MCF 10A (cell line): ENCODE measurements around the gene IL17RC. TPM values are rescaled to one million over a fixed set of nuclear protein-coding genes. Genes with fewer than 3 reads are reported as not detected.

Experiments used
- BruUV-seq: library from RNA; stranded (reverse); fragments of 400-500 nt; replicated peaks from 2 replicates; lab custom pipeline; 2021; lab: Mats Ljungman, UMichigan
- CTCF ChIA-PET: fragments of 300-600 bp; sonication (Branson Sonifier 250); formaldehyde crosslinking; extraction: SDS; loops from one replicate; lab custom pipeline; 2021; ENCODE audit warnings: antibody characterized with exemption, inconsistent platforms; lab: Yijun Ruan, JAX
- POLR2A ChIA-PET: fragments of 300-600, 350-650 bp; sonication (Branson Sonifier 250); formaldehyde crosslinking; extraction: SDS; loops from one replicate; lab custom pipeline; 2020; ENCODE audit warnings: antibody characterized with exemption, inconsistent platforms; lab: Yijun Ruan, JAX
- DNase-seq: peaks from one replicate; pipeline ENCODE4 v3.0.0-alpha.2; 2018; ENCODE audit not compliant: unreplicated experiment
- H3K27ac Mint-ChIP-seq: one replicate; pipeline ENCODE4 v1.8.0; 2022; ENCODE audit warnings: mild to moderate bottlenecking, low read depth, mixed read lengths; ENCODE audit not compliant: unreplicated experiment
- H3K27me3 Mint-ChIP-seq: one replicate; pipeline ENCODE4 v1.8.0; 2022; ENCODE audit warnings: mixed read lengths; ENCODE audit not compliant: insufficient read depth, unreplicated experiment
- H3K36me3 Mint-ChIP-seq: one replicate; pipeline ENCODE4 v1.8.0; 2022; ENCODE audit warnings: mild to moderate bottlenecking, moderate library complexity, mixed read lengths; ENCODE audit not compliant: insufficient read depth, unreplicated experiment
- H3K4me1 Mint-ChIP-seq: one replicate; pipeline ENCODE4 v1.8.0; 2022; ENCODE audit warnings: mixed read lengths; ENCODE audit not compliant: insufficient read depth, unreplicated experiment
- H3K4me3 Mint-ChIP-seq: one replicate; pipeline ENCODE4 v1.8.0; 2022; ENCODE audit warnings: mild to moderate bottlenecking, moderate library complexity, mixed read lengths; ENCODE audit not compliant: unreplicated experiment
- H3K9me3 Mint-ChIP-seq: one replicate; pipeline ENCODE4 v1.8.0; 2022; ENCODE audit warnings: mixed read lengths; ENCODE audit not compliant: unreplicated experiment
- CTCF ChIP-seq: fragments of 200-600 bp; IDR thresholded peaks from one replicate; pipeline ENCODE4 v1.8.0; 2022; ENCODE audit warnings: antibody characterized with exemption, mild to moderate bottlenecking; ENCODE audit not compliant: unreplicated experiment
- intact Hi-C: fragments of 100-400 bp; cut with micrococcal nuclease; formaldehyde crosslinking; loops from 2 replicates; pipeline ENCODE4 v1.14.1; 2022
- total RNA-seq: library from RNA; stranded (reverse); gene quantifications from 2 replicates; pipeline ENCODE4 v1.2.3, GENCODE V29; 2022

Gene IL17RC
- total RNA-seq, 1 experiment from 2014 or later = 25.7 TPM

GRCh38 chr3:9918261-9919038, 1.6 kb downstream of the IL17RC start:
- Mint-ChIP-seq H3K36me3 (peaks cover 10% of the 10 kb centered on the region), H3K27me3 (no peaks in the 10 kb centered on the region), H3K9me3 (no peaks in the 10 kb centered on the region), H3K27ac (no peak overlapping the region), H3K4me3 (no peak overlapping the region), H3K4me1 (peaks cover 11% of the 10 kb centered on the region)
- no TSS peak for BruUV-seq
- intact Hi-C loops = no loop called here
- no peak for TF ChIP-seq CTCF
- ChIA-PET POLR2A (interaction anchor here (1.1 to 8.4 kb wide), 5 partner anchors 11 to 69 kb away, joined by 3 to 98 read pairs (median 31); partner anchors contain the start of gene CRELD1), CTCF (interaction anchor here (0.9 to 1.0 kb wide), 2 partner anchors 16 to 55 kb away, joined by 3 to 4 read pairs; partner anchors contain the start of gene IL17RE)
- DNase-seq = no peak

DNA sequence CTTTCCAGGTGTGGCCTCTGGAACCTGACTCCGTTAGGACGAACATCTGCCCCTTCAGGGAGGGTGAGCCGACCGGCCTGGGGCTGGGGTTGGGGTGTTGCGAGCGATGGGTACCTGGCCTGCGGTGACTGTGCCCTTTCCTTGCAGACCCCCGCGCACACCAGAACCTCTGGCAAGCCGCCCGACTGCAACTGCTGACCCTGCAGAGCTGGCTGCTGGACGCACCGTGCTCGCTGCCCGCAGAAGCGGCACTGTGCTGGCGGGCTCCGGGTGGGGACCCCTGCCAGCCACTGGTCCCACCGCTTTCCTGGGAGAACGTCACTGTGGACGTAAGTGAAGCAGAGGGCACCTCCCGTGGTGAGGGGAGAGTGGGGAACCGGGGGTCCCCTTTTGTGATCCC, 11.3 kb downstream of the IL17RC start:
- Mint-ChIP-seq H3K4me3 (no peak overlapping the region), H3K9me3 (no peaks in the 10 kb centered on the region), H3K27ac (no peak overlapping the region), H3K27me3 (no peaks in the 10 kb centered on the region), H3K36me3 (peaks cover 64% of the 10 kb centered on the region), H3K4me1 (peaks cover 9% of the 10 kb centered on the region)
- CTCF ChIA-PET = interaction anchor here (0.6 kb wide), 1 partner anchor 201 kb away, joined by 3 read pairs; no protein-coding TSS in a partner anchor
- no TSS peak for BruUV-seq
- POLR2A ChIA-PET = no interaction called here
- intact Hi-C loops = no loop called here
- DNase-seq = no peak
- no peak for TF ChIP-seq CTCF

DNA sequence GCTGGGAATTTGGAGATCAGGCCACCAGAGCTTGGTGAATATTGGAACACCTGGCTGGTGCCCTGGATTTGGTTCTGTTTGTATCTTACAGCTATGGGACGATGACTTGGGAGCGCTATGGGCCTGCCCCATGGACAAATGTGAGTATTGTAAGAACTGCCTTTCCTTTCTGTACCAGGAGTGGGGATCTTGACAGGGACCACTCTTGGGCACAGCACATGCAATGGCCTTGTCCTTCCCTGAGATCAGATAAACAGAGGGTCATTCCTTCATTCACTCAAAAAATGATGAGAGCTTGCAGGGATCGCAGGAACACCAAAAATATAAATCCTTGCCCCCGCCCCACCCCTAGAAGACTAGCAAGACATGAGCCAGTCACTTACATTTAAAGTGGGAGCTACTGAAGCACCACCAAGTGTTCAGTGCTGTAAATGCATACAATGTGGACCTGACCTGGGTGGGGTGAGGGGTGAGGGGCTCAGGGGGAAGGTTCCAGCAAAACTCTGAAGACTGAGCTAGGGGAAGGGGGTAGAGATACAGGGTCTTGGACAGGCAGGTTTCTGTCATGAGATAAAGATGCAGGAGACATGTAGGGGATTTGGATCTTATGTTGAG, 14.0 kb downstream of the IL17RC start:
- Mint-ChIP-seq H3K9me3 (no peaks in the 10 kb centered on the region), H3K27me3 (no peaks in the 10 kb centered on the region), H3K4me3 (no peak overlapping the region), H3K27ac (no peak overlapping the region), H3K36me3 (peaks cover 61% of the 10 kb centered on the region), H3K4me1 (peaks cover 22% of the 10 kb centered on the region)
- BruUV-seq = no TSS peak
- CTCF ChIA-PET = interaction anchor here (0.6 to 6.3 kb wide), 13 partner anchors 10 to 270 kb away, joined by 3 to 42 read pairs (median 6); partner anchors contain the start of genes IL17RC and RPUSD3
- no peak for DNase-seq
- TF ChIP-seq CTCF = no peak
- POLR2A ChIA-PET = interaction anchor here (0.6 to 6.1 kb wide), 12 partner anchors 14 to 106 kb away, joined by 3 to 49 read pairs (median 4); partner anchors contain the start of genes IL17RC and RPUSD3
- intact Hi-C loops = loop anchor here (5.0 kb wide), 1 partner anchor 214 kb away; no protein-coding TSS in a partner anchor

GRCh38 chr3:9932535-9932842, 15.6 kb downstream of the IL17RC start:
- no peak for DNase-seq
- Mint-ChIP-seq H3K27me3 (no peaks in the 10 kb centered on the region), H3K27ac (peak overlapping the region; percentile 86), H3K4me3 (peak overlapping the region; percentile 90), H3K36me3 (peaks cover 60% of the 10 kb centered on the region), H3K4me1 (peaks cover 23% of the 10 kb centered on the region), H3K9me3 (no peaks in the 10 kb centered on the region)
- no peak for TF ChIP-seq CTCF
- intact Hi-C loops = loop anchor here (5.0 kb wide), 1 partner anchor 215 kb away; no protein-coding TSS in a partner anchor
- CTCF ChIA-PET = interaction anchor here (0.6 to 6.3 kb wide), 19 partner anchors 9 to 347 kb away, joined by 3 to 42 read pairs (median 5); partner anchors contain the start of genes IL17RC and IL17RE
- POLR2A ChIA-PET = interaction anchor here (0.7 to 6.1 kb wide), 16 partner anchors 14 to 292 kb away, joined by 3 to 49 read pairs (median 8); partner anchors contain the start of genes ARPC4, CAMK1, IL17RC and IL17RE
- BruUV-seq = no TSS peak
